GM19468 (cell line): ENCODE results near the gene CACNG8.

Experiments used
- ATAC-seq: cut with Tn5 transposase; IDR thresholded peaks from one replicate; pipeline ENCODE4 v1.9.1; 2021; ENCODE audit warnings: mild to moderate bottlenecking, moderate library complexity, moderate number of reproducible peaks; ENCODE audit not compliant: unreplicated experiment; ENCODE audit errors: extremely low read depth

CACNG8 gene

DNA sequence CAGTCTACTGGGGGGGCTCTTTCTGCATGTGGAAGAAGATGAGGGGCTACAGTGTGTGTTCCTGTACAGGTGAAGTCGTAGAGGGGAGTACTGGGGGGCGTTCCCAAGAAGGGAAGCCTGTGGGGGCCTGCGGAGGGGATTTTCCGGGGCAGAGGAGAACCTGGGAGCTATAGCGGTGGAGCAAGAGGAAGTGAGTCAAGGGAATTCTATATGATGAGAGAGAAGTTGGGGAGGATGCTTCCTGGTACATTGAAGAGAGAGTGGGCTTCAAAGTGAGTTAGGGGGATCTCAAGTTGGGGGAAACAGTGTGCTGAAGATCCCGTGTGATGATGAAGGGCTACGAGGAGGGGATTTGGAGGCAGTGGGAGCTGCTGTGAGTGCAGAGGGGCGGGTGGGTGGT, 1.9 kb upstream of the CACNG8 start:
- ATAC-seq, result no peak

DNA sequence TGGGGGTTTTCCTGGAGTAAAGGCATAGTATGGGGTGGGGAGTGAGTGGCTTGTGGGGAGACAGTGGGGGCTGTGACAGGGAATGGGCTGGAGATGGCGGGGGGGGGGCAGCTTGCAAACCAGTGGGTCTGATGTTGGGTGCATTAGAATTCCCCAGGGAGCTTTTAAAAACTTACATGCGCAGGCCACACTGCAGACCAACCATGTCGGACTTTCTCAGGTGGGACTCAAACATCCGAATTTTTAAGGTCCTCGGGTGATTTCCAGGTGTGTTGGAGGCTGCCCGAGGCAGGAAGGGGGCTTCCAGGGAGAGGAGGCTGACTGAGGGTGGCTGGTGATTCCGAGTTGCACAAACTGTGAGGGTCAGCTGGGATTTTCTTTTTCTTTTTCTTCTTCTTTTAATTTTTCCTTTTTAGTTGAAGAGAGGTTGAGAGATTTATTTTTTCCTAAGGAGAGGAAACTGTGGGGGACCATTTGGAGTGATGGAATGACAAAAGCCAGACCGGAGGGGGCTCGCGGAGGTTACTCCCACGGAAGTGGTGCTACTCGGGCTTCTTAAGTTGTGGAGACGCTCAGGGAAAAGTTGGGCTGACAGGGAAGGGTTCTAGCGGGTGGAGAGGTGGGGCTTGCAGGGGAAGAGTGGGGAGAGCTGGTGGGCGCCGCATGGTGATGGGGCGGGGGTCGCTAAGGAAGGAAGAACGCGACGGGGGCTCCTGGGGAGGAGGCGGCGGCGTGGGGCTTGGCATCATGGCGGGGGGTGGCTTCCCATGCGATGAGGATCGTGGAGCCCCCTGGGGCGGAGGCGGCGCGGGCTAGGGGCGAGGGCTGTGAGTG, 997 bp upstream of the CACNG8 start:
- ATAC-seq, result no peak

DNA sequence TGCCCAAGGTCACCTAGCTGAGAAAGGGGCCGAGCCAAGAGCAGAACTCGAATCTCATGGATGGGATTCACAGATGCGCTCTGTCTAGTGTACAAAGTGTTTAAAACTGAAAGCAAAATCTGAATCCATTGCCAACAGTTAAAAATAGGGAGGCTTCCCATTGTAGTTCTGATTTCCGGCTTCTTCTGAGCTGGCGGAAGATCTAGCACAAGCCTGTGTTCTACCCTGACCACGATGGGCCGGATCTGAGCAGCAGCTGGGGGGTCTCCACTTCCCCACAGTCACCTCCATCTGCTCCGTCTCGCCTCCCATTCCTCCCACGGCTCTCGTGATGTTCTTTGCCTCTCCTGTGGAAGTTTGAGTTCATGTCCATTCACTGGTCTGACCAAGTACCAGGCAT, 2.4 kb downstream of the CACNG8 start:
- ATAC-seq, result no peak

DNA sequence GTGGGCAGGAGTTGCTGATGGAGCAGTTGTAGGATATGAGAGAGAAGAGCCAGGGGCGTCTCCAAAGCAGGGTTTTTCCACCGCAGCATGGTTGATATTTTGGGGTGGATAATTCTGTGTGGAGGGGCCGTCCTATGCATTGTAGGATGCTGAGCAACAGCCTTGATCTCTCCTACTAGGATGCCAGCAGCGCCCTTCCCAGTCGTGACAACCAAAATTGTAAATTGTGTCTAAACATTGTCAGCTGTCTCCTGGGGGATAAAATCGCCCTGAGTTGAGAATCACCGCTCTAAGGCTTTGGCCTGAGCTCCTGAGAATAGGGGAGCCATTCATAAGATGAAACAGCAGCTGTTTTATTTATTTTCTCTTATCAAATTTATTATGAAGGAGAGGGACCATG, 4.2 kb downstream of the CACNG8 start:
- no peak for ATAC-seq

DNA sequence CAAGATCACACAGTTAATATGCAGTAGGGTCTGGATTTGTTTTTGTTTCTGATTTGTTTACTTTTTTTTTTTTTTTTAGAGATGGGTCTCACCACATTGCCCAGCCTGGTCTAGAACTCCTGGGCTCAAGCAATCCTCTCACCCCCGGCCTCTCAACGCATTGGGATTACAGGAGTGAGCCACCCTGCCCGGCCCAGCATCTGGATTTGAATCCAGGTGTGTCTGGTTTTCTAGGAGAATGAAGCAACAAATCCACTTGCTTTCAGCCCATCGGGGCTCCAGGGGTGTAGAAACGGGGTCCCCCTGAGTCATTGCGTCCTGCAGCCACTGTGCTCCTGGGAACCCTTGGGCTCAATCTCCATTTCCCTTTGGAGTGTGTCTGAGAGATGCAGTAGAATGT, 6.6 kb downstream of the CACNG8 start:
- no peak for ATAC-seq

DNA sequence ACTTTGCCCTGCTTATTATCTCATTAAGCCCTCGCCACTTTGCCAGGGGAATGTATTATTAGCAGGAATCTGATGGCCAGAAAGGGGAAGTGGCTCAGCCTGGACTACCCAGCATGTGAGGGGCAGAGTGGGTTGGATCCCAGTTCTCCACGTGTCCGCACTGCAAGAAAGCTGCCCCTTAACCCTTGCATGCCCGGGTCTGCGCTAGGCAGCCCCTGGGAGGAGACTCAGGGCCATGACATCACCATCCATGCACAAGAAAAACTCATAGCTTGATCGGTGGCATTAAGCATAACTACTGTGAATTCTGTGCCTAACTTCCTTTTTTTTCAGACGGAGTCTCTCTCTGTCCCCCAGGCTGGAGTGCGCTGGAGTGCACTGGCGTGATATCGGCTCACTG, 8.9 kb downstream of the CACNG8 start:
- ATAC-seq, result no peak

DNA sequence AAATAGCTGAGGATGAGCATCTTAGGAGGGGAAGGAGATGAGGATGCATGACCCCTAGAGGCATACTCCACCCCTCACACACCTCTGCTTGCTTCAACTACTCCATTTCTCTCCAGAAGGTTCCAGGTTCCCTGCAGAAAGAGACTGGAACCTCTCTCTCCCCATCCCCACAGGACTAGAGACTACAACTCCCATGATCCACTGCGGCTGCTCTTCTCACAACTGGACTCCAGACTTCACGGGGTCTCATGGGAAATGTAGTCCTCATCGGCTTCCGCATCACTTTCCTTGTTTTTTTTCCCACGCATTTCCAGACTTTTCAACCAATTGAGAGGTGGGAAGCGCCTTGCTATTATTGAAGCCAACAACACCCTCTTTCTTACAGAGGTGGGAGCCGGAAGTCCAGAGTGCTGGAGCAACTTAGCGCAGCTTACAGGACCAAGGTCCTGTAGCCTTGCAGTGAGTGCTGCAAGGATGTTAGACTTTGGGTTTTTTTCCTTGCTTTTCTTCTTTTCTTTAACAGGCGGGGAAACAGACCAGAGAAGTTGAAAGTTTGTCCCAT, 14.8 kb downstream of the CACNG8 start:
- no peak for ATAC-seq

DNA sequence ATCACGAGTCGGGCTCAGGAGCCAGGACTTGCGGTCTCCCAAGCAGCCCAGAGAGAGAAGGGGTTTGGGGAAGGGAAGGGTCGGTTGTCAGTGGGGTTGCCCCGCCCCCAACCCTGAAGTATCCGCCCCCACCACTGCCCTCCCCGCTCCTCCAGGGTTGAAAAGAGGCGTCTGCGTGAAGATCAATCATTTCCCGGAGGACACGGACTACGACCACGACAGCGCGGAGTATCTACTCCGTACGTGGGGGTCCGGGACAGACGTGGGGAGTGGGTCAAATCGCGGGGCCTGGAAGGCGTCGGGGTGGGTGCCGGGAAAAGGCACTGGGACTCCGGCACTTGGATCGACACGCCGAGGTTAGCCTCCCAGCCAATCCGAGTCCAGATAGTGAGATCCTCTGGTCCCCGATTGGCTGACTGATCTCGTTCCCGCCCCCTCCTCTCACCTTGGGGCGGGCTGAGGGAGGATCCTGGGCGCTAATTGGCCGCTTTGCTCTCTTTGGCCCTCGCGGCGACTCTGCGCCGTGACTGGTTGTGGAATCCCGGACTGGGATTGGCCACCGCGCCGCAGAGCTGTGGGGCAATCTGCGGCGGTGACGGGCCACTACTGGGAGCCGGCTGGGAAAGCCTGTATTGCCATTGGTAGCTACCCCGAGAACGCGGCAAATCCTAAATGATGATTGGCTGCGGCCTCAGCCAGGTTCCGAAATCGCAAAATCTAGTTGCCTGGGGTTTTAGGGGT, 15.4 kb downstream of the CACNG8 start:
- no peak for ATAC-seq

DNA sequence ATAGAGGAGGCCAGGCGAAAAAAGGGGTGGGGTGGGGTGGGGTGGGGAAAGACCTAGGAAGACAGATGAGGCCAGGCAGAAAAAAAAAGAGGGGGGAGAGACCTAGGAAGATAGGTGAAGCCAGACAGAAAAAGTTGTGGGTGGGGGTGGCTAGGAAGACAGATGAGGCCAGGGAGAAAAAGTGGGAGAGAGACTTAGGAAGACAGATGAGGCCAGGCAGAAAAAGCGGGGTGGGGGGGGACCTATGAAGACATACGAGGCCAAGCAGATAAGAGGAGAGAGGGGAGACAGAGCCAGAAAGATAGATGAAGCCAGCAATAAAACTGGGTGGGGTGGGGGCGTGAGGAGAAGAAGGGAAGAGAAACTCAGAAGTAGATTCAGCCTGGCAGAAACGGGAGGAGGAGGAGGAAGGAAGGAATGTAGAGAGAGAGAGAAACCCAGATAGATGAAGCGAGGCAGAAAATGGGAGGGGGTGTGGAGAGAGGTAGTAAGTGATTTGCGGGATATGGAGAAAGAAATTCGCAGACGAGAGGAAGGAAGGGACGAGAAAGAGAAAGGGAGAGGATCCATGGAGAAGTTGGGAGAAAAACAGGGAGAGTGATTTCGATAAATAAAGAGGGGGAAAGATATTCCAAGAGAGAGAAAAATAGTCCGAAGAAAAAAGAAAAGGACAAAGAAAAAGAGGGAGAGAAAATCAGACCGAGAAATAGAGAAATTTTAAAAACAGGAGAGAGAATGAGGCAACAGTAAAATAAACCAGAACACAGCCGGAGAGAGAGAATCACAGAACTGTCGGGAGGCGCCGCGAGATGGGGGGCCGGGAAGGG, 16.5 kb downstream of the CACNG8 start:
- ATAC-seq, result no peak

DNA sequence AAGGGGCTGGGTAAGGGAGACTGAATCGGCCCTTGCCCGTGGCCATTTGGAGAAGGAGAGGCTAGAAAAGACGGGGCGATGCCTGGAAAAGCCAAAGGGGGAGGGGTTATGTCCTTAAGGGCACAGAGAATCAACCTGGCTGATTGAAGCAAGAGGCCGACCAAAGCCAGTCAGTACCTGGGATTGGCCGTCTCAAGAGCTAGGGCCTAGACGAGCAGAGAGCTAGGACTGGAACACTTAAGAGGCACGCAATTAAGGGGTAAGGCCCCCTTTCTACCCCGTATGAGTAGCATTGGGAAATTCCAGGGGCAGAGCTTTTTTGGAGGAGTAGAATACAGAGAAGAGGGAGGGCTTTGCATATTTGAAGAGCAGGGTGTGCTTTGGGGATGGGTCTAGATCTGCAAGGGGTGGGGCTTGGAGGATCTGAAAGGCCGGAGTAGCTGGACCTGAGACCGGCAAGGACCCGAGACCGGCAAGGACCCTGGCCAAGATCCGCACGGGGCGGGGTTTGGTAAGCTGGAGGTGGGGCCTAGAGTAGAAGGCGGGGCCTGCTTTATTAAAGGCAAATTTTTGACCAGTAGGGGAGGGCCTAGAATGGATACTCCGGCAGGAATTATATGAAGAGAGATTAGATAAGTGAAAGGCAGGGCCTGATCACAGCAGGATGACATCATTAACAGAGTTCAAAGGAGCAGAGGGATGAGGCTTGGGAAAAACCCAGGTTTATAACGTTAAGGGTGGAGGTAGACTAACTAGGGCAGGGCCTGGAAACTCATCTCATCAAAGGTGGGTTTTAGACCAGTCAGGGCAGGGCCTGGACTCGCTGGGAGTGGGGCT, 18.0 kb downstream of the CACNG8 start:
- no peak for ATAC-seq

DNA sequence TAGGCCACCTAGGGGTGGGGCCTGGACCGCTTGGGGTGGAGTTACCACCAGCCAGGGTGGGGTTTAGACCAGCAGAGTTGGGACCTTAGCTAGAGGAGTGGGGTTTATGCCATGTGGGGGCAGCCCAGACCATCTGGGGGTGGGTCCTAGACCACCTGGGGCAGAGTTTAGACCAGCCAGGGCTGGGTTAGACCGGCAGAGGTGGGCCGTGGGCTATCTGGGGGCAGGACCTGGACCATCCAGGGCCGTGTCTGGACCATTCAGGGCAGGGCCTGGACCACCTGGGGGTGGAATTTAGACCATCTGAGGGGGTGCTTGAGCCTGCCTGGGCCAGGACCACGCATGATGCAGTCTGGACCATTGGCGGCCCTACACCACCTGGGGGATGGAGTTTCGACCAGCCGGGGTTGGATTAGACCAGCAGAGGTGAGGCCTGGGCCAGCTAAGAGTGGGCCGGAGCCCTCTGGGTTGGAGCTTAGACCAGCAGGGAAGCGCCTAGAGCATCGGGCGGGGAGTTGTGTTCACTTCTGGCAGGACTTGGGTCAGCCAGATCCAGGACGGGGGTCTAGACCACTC, 18.7 kb downstream of the CACNG8 start:
- ATAC-seq, result no peak

DNA sequence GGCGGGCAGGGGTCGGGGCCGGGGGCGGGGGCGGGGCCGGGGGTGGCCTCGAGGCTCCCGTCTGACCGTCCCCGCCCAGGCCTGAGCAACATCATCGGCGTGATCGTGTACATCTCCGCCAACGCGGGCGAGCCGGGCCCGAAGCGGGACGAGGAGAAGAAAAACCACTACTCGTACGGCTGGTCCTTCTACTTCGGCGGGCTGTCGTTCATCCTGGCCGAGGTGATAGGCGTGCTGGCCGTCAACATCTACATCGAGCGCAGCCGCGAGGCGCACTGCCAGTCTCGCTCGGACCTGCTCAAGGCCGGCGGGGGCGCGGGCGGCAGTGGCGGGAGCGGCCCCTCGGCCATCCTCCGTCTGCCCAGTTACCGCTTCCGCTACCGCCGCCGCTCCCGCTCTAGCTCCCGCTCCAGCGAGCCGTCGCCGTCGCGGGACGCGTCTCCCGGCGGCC, 19.3 kb downstream of the CACNG8 start:
- ATAC-seq, result no peak

DNA sequence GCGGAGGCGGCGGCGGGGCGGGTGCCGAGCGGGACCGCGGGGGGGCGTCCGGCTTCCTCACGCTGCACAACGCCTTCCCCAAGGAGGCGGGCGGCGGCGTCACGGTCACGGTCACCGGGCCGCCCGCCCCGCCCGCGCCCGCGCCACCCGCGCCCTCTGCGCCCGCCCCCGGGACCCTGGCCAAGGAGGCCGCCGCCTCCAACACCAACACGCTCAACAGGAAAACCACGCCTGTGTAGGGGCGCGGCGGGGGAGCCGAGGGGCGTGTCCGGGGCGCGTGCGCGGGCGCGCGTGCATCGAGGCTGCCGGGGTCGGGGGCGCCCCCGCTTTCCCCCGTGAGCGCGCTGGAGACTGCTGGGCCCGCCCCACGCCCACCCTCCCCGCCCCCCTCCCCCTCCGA, 19.9 kb downstream of the CACNG8 start:
- ATAC-seq, result no peak

DNA sequence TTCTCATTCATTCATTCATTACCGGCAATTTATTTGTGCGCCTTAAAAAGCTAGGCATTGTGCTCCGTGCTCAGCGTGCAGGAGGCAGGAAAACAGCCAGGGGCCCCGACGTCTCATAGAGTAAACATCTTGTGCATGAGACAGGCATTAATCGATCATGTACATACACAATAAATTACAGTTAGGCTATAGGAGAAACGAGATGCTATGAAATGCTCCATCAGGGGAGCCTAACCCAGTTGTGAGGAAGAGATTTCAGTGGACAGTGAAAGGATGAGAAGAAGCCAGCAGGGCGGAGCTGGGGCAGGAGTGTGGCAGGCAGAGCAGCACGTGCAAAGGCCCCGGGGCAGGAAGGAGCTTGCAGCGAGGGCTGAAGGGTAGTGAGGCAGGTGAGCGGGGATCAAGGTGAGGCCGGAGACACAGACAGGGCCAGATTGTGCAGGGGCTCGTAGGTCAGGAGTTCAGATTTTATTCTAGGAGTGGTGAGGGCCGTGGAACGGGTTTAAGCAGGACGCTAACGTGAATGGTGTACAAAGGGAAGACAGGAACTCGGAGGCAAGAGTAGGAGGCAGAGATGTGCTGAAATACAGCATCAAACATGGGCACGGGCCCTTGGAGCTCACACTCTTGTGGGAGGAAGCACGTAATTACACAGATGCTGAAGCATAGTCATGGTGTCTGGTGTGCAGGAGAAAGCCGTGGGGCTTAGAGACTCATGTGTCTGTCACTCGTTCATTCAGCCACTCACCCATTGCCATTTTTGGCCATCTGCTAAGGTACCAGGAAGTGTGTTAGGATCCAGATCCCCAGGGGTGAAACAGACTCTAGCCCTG, 20.9 kb downstream of the CACNG8 start:
- ATAC-seq, result no peak

DNA sequence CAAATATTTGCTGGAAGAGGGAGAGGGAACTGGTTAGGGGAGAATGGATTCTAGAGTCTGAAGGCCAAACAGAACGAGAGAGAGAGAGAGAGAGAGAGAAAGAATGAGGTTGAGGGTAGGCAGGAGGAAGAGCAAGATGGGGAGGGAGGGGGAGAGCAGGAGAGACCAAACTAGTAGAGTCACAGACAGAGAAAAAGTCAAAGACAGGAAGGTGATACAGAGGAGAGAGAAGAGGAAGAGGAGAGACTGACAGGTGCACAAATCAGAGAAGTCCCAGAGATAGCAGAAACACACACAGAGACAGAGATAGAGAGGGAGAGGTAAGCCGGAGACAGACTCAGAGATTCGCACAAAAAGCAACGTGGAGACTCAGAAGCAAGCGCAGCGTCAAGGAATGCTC, 23.1 kb downstream of the CACNG8 start:
- no peak for ATAC-seq

DNA sequence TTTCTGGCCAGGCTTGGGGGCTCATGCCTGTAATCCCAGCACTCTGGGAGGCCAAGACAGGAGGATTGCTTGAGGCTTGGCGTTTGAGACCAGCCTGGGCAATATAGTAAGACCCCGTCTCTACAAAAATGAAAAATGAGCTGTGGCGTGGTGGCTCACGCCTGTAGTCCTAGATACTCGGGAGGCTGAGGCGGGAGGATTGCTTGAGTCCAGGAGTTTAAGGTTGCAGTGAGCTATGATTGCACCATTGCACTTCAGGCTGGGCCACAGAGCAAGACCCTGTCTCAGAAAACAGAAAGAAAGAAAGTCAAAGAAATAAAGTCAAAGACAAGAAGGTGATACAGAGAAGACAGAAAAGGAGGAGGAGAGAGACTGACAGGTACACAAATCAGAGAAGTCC, 26.2 kb downstream of the CACNG8 start:
- ATAC-seq, result no peak

DNA sequence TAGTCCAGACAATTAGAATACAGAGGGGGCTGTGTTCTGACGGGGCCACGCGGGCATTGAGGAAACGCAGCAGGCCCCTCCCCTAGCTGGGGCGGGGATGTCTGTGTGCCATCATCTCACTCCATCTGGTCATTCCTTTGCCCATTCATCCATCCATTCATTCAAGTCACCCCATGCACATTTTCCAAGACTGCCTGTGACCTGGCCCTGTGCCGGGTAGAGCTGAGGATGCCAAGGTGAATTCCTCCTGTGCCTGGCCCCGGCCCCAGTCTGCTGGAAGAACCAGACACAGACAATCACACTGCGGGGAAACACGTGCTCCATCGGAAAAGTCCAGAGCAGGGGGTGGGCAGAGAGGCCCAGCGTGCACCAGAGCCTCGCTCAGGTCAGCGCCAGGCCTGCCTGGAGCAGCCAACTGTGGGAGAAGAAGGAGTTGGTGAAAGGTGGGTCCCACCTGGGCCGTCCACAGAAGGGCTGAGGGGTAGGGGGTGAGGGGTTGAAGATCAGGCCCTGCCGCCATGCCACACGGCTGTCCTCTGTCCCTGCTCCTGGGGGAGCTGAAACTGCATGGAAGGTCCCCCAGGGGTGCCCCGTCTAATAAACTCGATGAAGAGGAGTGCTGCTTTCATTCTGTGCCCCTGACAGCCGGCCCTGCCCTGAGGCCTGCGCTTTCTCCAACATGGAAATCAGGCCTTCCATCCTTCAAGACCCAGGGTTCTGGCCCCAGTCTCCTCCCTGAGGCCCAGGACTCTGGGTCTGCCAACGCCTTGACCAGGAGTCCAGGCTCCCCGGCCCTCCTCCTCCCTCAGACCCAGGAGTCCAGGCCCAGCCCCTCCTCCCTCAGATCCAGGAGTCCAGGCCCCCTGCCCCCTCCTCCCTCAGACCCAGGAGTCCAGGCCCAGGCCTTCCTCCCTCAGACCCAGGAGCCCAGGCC, 27.1 kb downstream of the CACNG8 start:
- ATAC-seq, result no peak
